Measurements from ENCODE around the gene PCDHAC2. TPM values are rescaled to one million over a fixed set of nuclear protein-coding genes. Genes with fewer than 3 reads are reported as not detected.

PCDHAC2 gene
- total RNA-seq, result 0.30 TPM
- long read RNA-seq, result 0 reads

- ATAC-seq (peak; percentile 48), DNase-seq (ENCODE audit: missing footprints) (peak; percentile 67)
- intact Hi-C loops (cut with DNase I), result no loop called here
These were observed at the start of gene PCDHAC2 for GRCh38 chr5:140966293-140967225. Gene PCDHAC2, plus strand, starts transcription at chr5:140966476. Its CDS starts 291 bp downstream, at chr5:140966767.

- ATAC-seq, result no peak
- intact Hi-C loops (cut with DNase I), result no loop called here
- no peak for DNase-seq (ENCODE audit: missing footprints)
These were observed 42.7 kb upstream of the PCDHAC2 start for GRCh38 chr5:140923601-140924000.

GRCh38 chr5:140925806-140926442, 40.4 kb upstream of the PCDHAC2 start, which contains the start of gene PCDHAC1:
Gene PCDHAC1, plus strand, starts transcription at chr5:140926299. Its CDS starts 594 bp downstream, at chr5:140926893.
- peak; percentile 42 for ATAC-seq
- no peak for DNase-seq (ENCODE audit: missing footprints)
- intact Hi-C loops (cut with DNase I), result no loop called here

- peak; percentile 89 for ATAC-seq
- peak; percentile 82 for DNase-seq (ENCODE audit: missing footprints)
- intact Hi-C loops (cut with DNase I), result no loop called here
These were observed 39.6 kb upstream of the PCDHAC2 start for GRCh38 chr5:140926443-140927227.

GRCh38 chr5:140927228-140927573, 39.1 kb upstream of the PCDHAC2 start:
- no peak for ATAC-seq
- intact Hi-C loops (cut with DNase I), result no loop called here
- peak; percentile 64 for DNase-seq (ENCODE audit: missing footprints)

- ATAC-seq (no peak), DNase-seq (ENCODE audit: missing footprints) (no peak)
- intact Hi-C loops (cut with DNase I), result no loop called here
These were observed 31.2 kb upstream of the PCDHAC2 start for GRCh38 chr5:140934964-140935606.

GRCh38 chr5:140946578-140946977, 19.7 kb upstream of the PCDHAC2 start:
- DNase-seq (ENCODE audit: missing footprints), result no peak
- intact Hi-C loops (cut with DNase I), result no loop called here
- no peak for ATAC-seq

GRCh38 chr5:140951636-140952035, 14.6 kb upstream of the PCDHAC2 start:
- intact Hi-C loops (cut with DNase I), result no loop called here
- no peak for ATAC-seq
- no peak for DNase-seq (ENCODE audit: missing footprints)

- DNase-seq (ENCODE audit: missing footprints) (no peak), ATAC-seq (no peak)
- intact Hi-C loops (cut with DNase I), result no loop called here
These were observed 13.0 kb upstream of the PCDHAC2 start for GRCh38 chr5:140953234-140953633.

- ATAC-seq (no peak), DNase-seq (ENCODE audit: missing footprints) (no peak)
- intact Hi-C loops (cut with DNase I), result no loop called here
These were observed 4.1 kb upstream of the PCDHAC2 start for GRCh38 chr5:140962190-140962589.

GRCh38 chr5:140964356-140964755, 1.9 kb upstream of the PCDHAC2 start:
- intact Hi-C loops (cut with DNase I), result no loop called here
- DNase-seq (ENCODE audit: missing footprints), result no peak

GRCh38 chr5:140965905-140966292, 377 bp upstream of the PCDHAC2 start:
- DNase-seq (ENCODE audit: missing footprints) (no peak), ATAC-seq (no peak)
- intact Hi-C loops (cut with DNase I), result no loop called here

More at GRCh38 chr5:140964356-140964755, 1.9 kb upstream of the PCDHAC2 start:
- ATAC-seq, result no peak

GRCh38 chr5:140967226-140967893, 1.1 kb downstream of the PCDHAC2 start:
- intact Hi-C loops (cut with DNase I), result no loop called here
- ATAC-seq, result no peak
- no peak for DNase-seq (ENCODE audit: missing footprints)

GRCh38 chr5:140969880-140970279, 3.6 kb downstream of the PCDHAC2 start:
- DNase-seq (ENCODE audit: missing footprints) (no peak), ATAC-seq (no peak)
- intact Hi-C loops (cut with DNase I), result no loop called here

- intact Hi-C loops (cut with DNase I), result no loop called here
- ATAC-seq, result no peak
These were observed 7.3 kb downstream of the PCDHAC2 start for GRCh38 chr5:140973550-140973949.

GRCh38 chr5:140977003-140977402, 10.7 kb downstream of the PCDHAC2 start:
- intact Hi-C loops (cut with DNase I), result no loop called here
- DNase-seq (ENCODE audit: missing footprints), result no peak
- ATAC-seq, result no peak

More at GRCh38 chr5:140973550-140973949, 7.3 kb downstream of the PCDHAC2 start:
- no peak for DNase-seq (ENCODE audit: missing footprints)

- DNase-seq (ENCODE audit: missing footprints) (no peak), ATAC-seq (no peak)
- intact Hi-C loops (cut with DNase I), result no loop called here
These were observed 12.0 kb downstream of the PCDHAC2 start for GRCh38 chr5:140978260-140978659.

- intact Hi-C loops (cut with DNase I), result no loop called here
- DNase-seq (ENCODE audit: missing footprints) (no peak), ATAC-seq (no peak)
These were observed 12.7 kb downstream of the PCDHAC2 start for GRCh38 chr5:140978983-140979382.

Data from Right ventricle myocardium inferior (tissue), 1 donor.